ENCODE results near the gene TCEA2. TPM values are rescaled to one million over a fixed set of nuclear protein-coding genes. Genes with fewer than 3 reads are reported as not detected.
"Not testable (repeated sequence)": the region's sequence is repeated elsewhere in the genome, so short reads cannot be mapped to it uniquely, and the experiment has no call there.

The TCEA2 gene
- polyA plus RNA-seq, 4 donors: 77.9 to 99.7 (median 81.5) TPM

GRCh38 chr20:64105846-64106434, 42.9 kb downstream of the TCEA2 start:
- DNase-seq (ENCODE audit: low read depth in 4 of 4, low spot score in 3 of 4): no peak

- DNase-seq (ENCODE audit: low read depth in 4 of 4, low spot score in 3 of 4): no peak
Observed at GRCh38 chr20:64106435-64106961, 43.5 kb downstream of the TCEA2 start.

GRCh38 chr20:64106981-64107735, 44.2 kb downstream of the TCEA2 start, which contains the start of gene NPBWR2:
TSS of gene NPBWR2 (minus strand) at chr20:64107565. CDS start at chr20:64106831, 734 bp downstream.
- no peak for DNase-seq (ENCODE audit: low read depth in 4 of 4, low spot score in 3 of 4)

- DNase-seq (ENCODE audit: low read depth in 4 of 4, low spot score in 3 of 4): no peak
Observed at GRCh38 chr20:64107736-64108457, 44.9 kb downstream of the TCEA2 start.

GRCh38 chr20:64108731-64109681, 46.0 kb downstream of the TCEA2 start:
- DNase-seq (ENCODE audit: low read depth in 4 of 4, low spot score in 3 of 4): no peak

- DNase-seq (ENCODE audit: low read depth in 4 of 4, low spot score in 3 of 4): no peak
Observed at GRCh38 chr20:64109831-64110391, 46.9 kb downstream of the TCEA2 start.

- no peak for DNase-seq (ENCODE audit: low read depth in 4 of 4, low spot score in 3 of 4)
Observed at GRCh38 chr20:64110411-64111068, 47.5 kb downstream of the TCEA2 start.

GRCh38 chr20:64111841-64112641, 49.0 kb downstream of the TCEA2 start:
- no peak for DNase-seq (ENCODE audit: low read depth in 4 of 4, low spot score in 3 of 4)

GRCh38 chr20:64112691-64113443, 49.9 kb downstream of the TCEA2 start:
- no peak for DNase-seq (ENCODE audit: low read depth in 4 of 4, low spot score in 3 of 4)

- DNase-seq (ENCODE audit: low read depth in 4 of 4, low spot score in 3 of 4): no peak
Observed at GRCh38 chr20:64113444-64113775, 50.4 kb downstream of the TCEA2 start.

- DNase-seq (ENCODE audit: low read depth in 4 of 4, low spot score in 3 of 4): no peak
Observed at GRCh38 chr20:64113796-64114355, 50.9 kb downstream of the TCEA2 start.

GRCh38 chr20:64114356-64114971, 51.5 kb downstream of the TCEA2 start:
- no peak for DNase-seq (ENCODE audit: low read depth in 4 of 4, low spot score in 3 of 4)

GRCh38 chr20:64115171-64115911, 52.3 kb downstream of the TCEA2 start:
- DNase-seq (ENCODE audit: low read depth in 4 of 4, low spot score in 3 of 4): no peak

GRCh38 chr20:64116016-64116415, 53.0 kb downstream of the TCEA2 start:
- no peak for DNase-seq (ENCODE audit: low read depth in 4 of 4, low spot score in 3 of 4)

GRCh38 chr20:64116541-64117431, 53.8 kb downstream of the TCEA2 start:
- no peak for DNase-seq (ENCODE audit: low read depth in 4 of 4, low spot score in 3 of 4)

GRCh38 chr20:64117432-64117777, 54.4 kb downstream of the TCEA2 start:
- not testable (repeated sequence) for DNase-seq (ENCODE audit: low read depth in 4 of 4, low spot score in 3 of 4)

Measured in right renal pelvis (tissue), 4 donors.